Activated T-cell treated with anti-CD3 and anti-CD28 coated beads, Interleukin-2, amount 50 U/mL, for 24 hours (primary cell): ENCODE measurements around the gene NONO.
"Not testable (repeated sequence)": the region's sequence is repeated elsewhere in the genome, so short reads cannot be mapped to it uniquely, and the experiment has no call there.

Experiments
- DNase-seq: peaks from one replicate; pipeline ENCODE4 v3.0.0-alpha.2; 2020
- H3K27ac Mint-ChIP-seq: 2 replicates; pipeline ENCODE4 v1.8.0; 2020; ENCODE audit warnings: mild to moderate bottlenecking, mixed read lengths
- H3K27me3 Mint-ChIP-seq: 2 replicates; pipeline ENCODE4 v1.8.0; 2020; ENCODE audit warnings: mixed read lengths
- H3K36me3 Mint-ChIP-seq: 2 replicates; pipeline ENCODE4 v1.8.0; 2020; ENCODE audit warnings: low read depth, mixed read lengths
- H3K4me1 Mint-ChIP-seq: 2 replicates; pipeline ENCODE4 v1.8.0; 2020; ENCODE audit warnings: low read depth, mixed read lengths
- H3K4me3 Mint-ChIP-seq: 2 replicates; pipeline ENCODE4 v1.8.0; 2020; ENCODE audit warnings: mild to moderate bottlenecking, moderate library complexity, mixed read lengths
- H3K9me3 Mint-ChIP-seq: 2 replicates; pipeline ENCODE4 v1.8.0; 2020; ENCODE audit warnings: mixed read lengths

NONO gene

DNA sequence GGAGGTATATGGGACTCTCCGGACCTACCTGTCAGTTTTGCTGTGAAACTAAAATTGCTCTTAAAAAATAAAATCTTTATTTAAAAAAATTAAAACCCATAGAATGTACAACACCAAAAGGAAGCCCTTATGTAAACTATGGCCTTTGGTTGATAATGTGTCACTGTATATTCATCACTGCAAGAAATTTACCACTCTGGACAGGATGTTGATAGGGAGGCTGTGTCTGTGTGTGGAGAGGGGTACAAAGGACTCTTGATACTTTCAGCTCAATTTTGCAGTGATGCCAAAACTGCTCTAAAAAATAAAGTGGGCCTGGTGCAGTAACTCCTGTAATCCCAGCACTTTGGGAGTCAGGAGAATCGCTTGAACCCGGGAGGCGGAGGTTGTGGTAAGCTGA is 26.6 kb upstream of the NONO start:
- no peaks in the 10 kb centered on the region for H3K9me3 Mint-ChIP-seq
- H3K36me3 Mint-ChIP-seq, result peaks cover 3% of the 10 kb centered on the region
- H3K4me1 Mint-ChIP-seq, result peaks cover 24% of the 10 kb centered on the region
- no peak overlapping the region for H3K27ac Mint-ChIP-seq
- peaks cover 10% of the 10 kb centered on the region for H3K27me3 Mint-ChIP-seq
- DNase-seq, result no peak
- no peak overlapping the region for H3K4me3 Mint-ChIP-seq

DNA sequence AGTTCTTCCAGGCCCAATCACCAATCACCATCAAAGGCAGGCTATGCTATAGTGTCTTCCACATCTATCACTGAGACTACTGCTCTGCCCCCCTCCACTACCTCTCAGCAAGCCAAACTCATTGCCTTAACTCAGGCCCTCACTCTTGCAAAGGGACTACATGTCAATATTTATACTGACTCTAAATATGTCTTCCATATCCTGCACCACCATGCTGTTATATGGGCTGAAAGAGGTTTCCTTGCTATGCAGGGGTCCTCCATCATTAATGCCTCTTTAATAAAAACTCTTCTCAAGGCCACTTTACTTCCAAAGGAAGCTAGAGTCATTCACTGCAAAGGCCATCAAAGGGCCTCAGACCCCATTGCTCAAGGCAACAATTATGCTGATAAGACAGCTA is 14.8 kb upstream of the NONO start:
- not testable (repeated sequence) for H3K36me3 Mint-ChIP-seq, H3K9me3 Mint-ChIP-seq, H3K27ac Mint-ChIP-seq, DNase-seq, H3K4me1 Mint-ChIP-seq, H3K27me3 Mint-ChIP-seq, H3K4me3 Mint-ChIP-seq

DNA sequence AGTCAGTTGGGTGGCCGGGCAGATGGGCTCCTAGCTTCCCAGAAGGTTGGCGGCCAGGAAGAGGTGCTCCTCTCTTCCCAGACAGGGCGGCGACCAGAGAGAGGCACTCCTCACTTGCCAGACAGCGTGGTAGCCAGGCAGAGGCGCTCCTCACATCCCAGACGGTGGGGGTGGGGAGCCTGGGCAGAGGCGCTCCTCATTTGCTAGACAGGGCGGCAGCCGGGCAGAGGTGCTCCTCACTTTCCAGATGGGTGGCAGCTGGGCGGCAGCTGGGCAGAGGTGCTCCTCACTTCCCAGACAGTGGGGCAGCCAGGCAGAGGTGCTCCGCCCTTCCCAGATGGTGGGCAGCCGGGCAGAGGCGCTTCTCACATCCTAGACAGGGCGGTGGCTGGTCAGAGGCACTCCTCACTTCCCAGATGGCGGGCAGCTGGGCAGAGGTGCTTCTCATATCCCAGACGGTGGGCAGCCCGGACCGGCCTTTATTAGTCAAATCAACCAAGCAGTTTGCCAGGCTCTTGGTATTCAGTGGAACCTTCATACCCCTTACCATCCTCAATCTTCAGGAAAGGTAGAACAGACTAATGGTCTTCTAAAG is 13.5 kb upstream of the NONO start:
- no peak overlapping the region for H3K4me3 Mint-ChIP-seq
- no peaks in the 10 kb centered on the region for H3K4me1 Mint-ChIP-seq
- H3K36me3 Mint-ChIP-seq, result no peaks in the 10 kb centered on the region
- no peaks in the 10 kb centered on the region for H3K9me3 Mint-ChIP-seq
- no peaks in the 10 kb centered on the region for H3K27me3 Mint-ChIP-seq
- H3K27ac Mint-ChIP-seq, result no peak overlapping the region
- DNase-seq, result no peak

DNA sequence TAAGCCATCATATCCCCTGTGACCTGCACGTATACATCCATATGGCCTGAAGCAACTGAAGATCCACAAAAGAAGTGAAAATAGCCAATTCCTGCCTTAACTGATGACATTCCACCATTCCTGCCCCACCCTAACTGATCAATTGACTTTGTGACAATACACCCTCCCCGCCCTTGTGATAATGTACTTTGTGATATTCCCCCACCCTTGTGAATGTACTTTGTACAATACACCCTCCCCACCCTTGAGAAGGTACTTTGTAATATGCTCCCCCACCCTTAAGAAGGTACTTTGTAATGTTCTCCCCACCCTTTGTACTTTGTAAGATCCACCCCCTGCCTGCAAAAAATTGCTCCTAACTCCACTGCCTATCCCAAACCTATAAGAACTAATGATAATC is 11.1 kb upstream of the NONO start:
- not testable (repeated sequence) for H3K27ac Mint-ChIP-seq, H3K27me3 Mint-ChIP-seq, H3K4me1 Mint-ChIP-seq, H3K36me3 Mint-ChIP-seq, DNase-seq, H3K9me3 Mint-ChIP-seq, H3K4me3 Mint-ChIP-seq

DNA sequence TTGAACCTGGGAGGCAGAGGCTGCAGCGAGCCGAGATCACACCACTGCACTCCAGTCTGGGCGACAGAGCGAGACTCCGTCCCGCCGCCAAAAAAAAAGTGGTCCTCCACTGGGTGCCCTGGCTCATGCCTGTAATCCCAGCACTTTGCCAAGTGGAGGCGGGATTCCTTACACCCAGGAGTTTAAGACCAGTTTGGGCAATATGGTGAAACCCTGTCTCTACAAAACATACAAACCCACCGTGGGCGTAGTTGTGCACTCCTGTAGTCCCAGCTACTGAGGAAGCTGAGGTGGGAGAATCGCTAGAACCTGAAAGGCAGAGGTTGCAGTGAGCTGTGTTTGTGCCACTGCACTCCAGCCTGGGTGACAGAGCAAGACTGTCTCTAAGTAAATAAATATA is 2.1 kb upstream of the NONO start:
- Mint-ChIP-seq H3K36me3 (peaks cover 27% of the 10 kb centered on the region), H3K27me3 (peaks cover 11% of the 10 kb centered on the region)
- not testable (repeated sequence) for DNase-seq, H3K9me3 Mint-ChIP-seq, H3K27ac Mint-ChIP-seq, H3K4me1 Mint-ChIP-seq, H3K4me3 Mint-ChIP-seq

DNA sequence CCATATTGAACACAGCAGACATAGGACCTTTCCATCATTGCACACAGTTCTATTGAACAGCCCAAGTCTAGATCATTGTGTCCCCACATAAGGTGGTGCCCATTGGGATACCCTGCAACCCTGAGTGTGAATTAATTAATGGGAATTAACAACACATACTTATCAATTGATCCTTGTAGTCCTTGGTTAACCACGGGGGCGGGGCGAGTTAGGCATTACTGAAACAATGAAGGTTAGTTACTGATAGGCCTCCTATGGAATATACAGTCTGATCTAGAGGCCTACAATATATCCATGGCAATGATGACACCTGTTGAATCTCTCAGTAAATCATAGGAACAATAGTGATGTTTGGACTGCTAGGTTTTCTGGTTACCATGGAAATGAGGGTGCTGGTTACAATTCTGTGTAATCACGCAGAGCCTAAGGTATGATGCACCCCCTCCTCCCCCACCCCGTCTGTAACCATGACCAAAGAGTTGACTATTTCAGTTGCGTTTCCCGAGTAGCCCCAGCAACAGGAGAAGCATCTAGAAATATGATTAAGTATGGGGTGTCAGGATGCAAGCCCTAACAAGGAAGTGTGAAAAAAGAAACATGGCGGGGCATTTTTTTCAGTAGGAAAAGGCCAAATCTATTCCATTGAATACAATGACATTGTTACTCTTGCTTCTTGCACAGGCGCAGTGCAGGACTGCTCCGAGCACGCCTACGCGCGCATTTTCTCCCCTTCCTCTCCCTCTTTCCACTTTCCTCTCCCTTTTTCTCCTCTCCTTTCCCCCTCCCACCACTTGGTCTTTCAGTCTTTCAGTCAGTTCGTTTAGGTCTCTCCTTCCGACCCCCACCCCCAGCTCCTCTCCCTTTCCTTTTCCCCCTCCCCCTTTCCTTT is 677 bp upstream of the NONO start:
- peak overlapping the region; percentile 91 for H3K4me3 Mint-ChIP-seq
- peak overlapping the region; percentile 99 for H3K27ac Mint-ChIP-seq
- peaks cover 11% of the 10 kb centered on the region for H3K27me3 Mint-ChIP-seq
- H3K4me1 Mint-ChIP-seq, result peaks cover 11% of the 10 kb centered on the region
- DNase-seq, result peak; percentile 75
- H3K9me3 Mint-ChIP-seq, result no peaks in the 10 kb centered on the region
- H3K36me3 Mint-ChIP-seq, result peaks cover 38% of the 10 kb centered on the region

DNA sequence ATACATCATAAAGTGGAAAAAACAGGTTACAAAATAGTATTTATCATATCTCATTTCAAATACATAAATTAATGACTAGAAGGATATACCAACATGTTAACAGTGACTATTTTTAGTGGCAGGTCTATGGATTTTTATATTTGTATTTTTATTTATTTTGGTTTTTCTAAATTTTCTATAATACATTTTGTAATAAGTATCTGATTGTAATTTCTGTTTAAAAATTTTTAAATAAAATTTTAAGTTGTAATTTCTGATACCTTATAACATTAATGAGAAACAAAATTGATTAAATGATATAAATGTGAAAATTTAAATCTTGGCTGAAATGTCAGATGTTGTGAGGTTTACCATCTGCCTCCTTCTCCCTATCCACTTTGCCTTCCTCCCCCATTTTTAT is 2.5 kb downstream of the NONO start:
- Mint-ChIP-seq H3K9me3 (no peaks in the 10 kb centered on the region), H3K4me1 (peaks cover 18% of the 10 kb centered on the region), H3K27me3 (peaks cover 10% of the 10 kb centered on the region), H3K36me3 (peaks cover 57% of the 10 kb centered on the region), H3K27ac (peak overlapping the region; percentile 55), H3K4me3 (peak overlapping the region; percentile 91)
- DNase-seq, result no peak

DNA sequence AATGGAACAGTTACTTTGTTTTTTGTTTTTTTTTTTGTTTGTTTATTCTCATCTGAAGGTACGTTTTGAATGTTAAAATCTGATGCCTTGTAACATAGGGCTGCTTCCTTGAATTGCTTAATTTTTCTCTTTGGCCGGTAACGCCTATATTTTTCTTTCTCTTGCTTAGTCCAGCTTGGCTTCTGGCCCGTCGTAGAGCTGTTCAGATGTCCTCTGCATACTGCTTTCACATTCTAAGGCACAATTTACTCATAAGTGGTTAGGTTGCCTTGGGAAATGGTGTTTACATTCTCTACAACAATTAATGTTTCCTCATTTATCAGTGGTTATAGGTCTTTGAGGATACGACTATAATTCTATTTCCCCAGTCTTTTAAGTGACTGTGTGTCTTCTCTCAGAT is 7.9 kb downstream of the NONO start:
- H3K4me3 Mint-ChIP-seq, result no peak overlapping the region
- peak overlapping the region; percentile 77 for H3K27ac Mint-ChIP-seq
- H3K4me1 Mint-ChIP-seq, result peaks cover 14% of the 10 kb centered on the region
- no peak for DNase-seq
- H3K36me3 Mint-ChIP-seq, result peaks cover 71% of the 10 kb centered on the region
- H3K9me3 Mint-ChIP-seq, result no peaks in the 10 kb centered on the region
- H3K27me3 Mint-ChIP-seq, result peaks cover 17% of the 10 kb centered on the region

DNA sequence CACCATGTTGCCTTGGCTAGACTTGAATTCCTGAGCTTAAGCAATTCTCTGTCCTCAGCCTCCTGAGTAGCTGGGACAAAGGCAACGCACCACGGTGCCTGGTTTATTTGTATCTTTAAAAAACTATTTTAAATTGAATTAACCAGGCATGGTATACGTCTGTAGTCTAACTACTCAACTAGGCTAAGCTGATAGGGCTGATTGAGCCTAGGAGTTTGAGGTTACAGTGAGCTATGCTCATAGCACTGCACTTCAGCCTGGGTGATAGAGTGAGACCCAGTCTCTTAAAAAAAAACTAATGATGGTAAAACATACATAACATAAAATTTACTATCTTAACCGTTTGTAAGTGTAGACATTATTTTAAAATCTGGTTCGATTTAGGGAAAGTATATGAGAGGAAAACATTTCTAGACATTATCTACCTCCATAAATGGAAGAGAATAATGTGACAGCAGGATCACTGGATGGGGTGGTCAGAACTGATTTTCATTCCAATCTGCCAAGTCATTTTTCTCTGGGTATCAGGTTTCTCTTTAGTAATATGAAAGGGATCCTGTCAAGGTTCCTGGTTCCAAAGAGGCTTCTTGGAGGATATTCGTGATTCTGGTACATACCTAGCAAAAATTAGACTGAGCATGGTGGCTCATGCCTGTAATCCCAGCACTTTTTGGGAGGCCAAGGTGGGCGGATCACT is 9.4 kb downstream of the NONO start:
- Mint-ChIP-seq H3K4me1 (peaks cover 12% of the 10 kb centered on the region), H3K27me3 (peaks cover 19% of the 10 kb centered on the region), H3K4me3 (no peak overlapping the region), H3K9me3 (no peaks in the 10 kb centered on the region), H3K27ac (no peak overlapping the region), H3K36me3 (peaks cover 76% of the 10 kb centered on the region)
- DNase-seq, result no peak

DNA sequence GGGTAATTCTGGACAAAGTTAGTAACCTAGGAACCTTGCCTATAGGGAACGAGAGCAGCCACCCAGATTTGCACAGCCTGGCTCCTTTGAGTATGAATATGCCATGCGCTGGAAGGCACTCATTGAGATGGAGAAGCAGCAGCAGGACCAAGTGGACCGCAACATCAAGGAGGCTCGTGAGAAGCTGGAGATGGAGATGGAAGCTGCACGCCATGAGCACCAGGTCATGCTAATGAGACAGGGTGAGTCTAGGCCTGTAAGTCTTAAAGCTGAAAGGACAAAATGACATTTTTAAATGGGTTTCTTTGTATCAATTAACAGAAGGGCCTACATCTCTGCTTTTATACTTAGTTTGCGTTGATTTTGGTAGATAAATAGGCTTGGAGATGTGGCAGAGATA is 13.4 kb downstream of the NONO start:
- peaks cover 8% of the 10 kb centered on the region for H3K4me1 Mint-ChIP-seq
- no peak for DNase-seq
- H3K9me3 Mint-ChIP-seq, result no peaks in the 10 kb centered on the region
- no peak overlapping the region for H3K27ac Mint-ChIP-seq
- H3K27me3 Mint-ChIP-seq, result peaks cover 21% of the 10 kb centered on the region
- no peak overlapping the region for H3K4me3 Mint-ChIP-seq
- peaks cover 88% of the 10 kb centered on the region for H3K36me3 Mint-ChIP-seq

DNA sequence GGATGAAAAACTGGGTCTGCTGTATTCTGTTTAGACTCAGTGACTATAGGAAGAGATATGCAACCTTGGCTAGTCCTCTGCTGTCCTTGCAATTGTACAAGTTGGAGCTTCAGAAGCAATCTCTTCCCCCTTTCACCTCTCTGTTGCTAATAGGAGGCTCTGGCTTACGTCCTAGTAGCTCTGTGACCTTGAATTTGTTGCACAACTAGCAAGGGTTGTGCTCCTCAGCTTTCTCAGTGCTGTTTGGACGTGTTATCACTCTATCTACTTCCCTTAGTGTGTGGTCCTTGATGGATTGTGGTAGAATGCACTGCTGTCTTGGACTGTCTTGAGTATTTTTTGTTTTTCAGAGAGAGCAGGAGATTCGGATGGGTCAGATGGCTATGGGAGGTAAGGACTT is 14.7 kb downstream of the NONO start:
- peak overlapping the region; percentile 26 for H3K27ac Mint-ChIP-seq
- peaks cover 17% of the 10 kb centered on the region for H3K27me3 Mint-ChIP-seq
- H3K4me1 Mint-ChIP-seq, result peaks cover 19% of the 10 kb centered on the region
- peaks cover 88% of the 10 kb centered on the region for H3K36me3 Mint-ChIP-seq
- H3K9me3 Mint-ChIP-seq, result no peaks in the 10 kb centered on the region
- no peak overlapping the region for H3K4me3 Mint-ChIP-seq
- DNase-seq, result no peak

DNA sequence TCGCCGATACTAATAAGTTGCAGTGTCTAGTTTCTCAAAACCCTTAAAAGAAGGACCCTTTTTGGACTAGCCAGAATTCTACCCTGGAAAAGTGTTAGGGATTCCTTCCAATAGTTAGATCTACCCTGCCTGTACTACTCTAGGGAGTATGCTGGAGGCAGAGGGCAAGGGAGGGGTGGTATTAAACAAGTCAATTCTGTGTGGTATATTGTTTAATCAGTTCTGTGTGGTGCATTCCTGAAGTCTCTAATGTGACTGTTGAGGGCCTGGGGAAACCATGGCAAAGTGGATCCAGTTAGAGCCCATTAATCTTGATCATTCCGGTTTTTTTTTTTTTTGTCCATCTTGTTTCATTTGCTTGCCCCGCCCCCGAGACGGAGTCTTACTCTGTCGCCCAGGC is 16.6 kb downstream of the NONO start:
- H3K4me3 Mint-ChIP-seq, H3K9me3 Mint-ChIP-seq, H3K27ac Mint-ChIP-seq, DNase-seq: not testable (repeated sequence)
- H3K4me1 Mint-ChIP-seq, result peaks cover 19% of the 10 kb centered on the region
- peaks cover 17% of the 10 kb centered on the region for H3K27me3 Mint-ChIP-seq
- peaks cover 90% of the 10 kb centered on the region for H3K36me3 Mint-ChIP-seq

DNA sequence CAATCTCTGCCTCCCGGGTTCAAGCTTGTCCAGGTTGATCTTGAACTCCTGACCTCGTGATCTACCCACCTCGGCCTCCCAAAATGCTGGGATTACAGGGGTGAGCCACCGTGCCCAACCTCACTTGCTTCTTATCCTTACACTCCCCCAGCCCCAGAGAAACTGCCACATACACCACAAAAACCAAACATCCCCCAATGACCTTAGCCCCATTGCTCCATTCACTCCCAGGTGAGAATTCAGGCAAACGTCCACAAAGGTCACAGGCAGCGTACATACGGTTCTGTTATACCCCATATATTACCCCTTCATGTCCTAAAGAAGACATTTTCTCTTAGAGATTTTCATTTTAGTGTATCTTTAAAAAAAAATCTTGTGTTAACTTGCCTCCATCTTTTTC is 17.1 kb downstream of the NONO start:
- H3K27me3 Mint-ChIP-seq, result peaks cover 19% of the 10 kb centered on the region
- not testable (repeated sequence) for DNase-seq, H3K9me3 Mint-ChIP-seq, H3K4me3 Mint-ChIP-seq, H3K27ac Mint-ChIP-seq
- peaks cover 95% of the 10 kb centered on the region for H3K36me3 Mint-ChIP-seq
- peaks cover 19% of the 10 kb centered on the region for H3K4me1 Mint-ChIP-seq

DNA sequence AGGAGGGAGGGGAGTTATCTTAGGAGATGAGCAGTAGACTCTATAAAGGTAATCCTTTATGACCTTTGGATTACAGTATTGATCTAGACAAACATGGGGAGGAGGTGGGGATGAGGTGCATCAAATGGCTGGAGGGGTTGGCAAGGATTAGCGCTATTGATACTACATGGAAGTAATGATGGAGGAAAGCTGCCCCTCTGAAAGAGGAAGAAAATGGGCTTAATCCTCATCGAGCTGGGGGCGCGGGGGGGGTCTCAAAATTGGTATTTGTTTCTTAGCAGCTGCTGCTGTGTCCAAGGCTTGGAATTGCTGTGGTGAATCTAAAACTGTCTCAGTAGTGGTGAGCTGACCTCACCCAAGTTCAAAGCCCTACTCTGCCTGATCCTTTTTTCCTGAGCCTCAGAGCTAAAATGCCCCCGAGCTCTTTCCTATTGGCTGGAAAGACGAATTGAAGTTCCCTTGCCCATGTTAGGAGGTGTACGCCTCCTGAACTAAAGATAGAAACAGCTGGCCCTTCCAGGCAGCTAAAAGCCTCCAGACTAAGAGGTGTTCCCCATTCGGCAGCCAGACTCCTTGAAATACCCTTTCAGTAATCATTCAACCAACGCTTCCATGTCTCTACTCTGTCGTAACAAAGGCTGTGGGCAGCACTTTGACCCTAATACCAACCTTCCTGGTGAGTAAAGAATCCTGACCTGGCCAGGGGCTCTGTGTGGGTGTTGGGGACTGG is 17.9 kb downstream of the NONO start, which contains the start of gene ITGB1BP2:
Gene ITGB1BP2, plus strand, starts transcription at position 556 of the 730 bp plus-strand sequence. Its CDS starts 57 bp downstream, at position 613.
- Mint-ChIP-seq H3K4me3 (no peak within 1 kb of the TSS), H3K36me3 (peaks cover 89% of the 10 kb centered on the region), H3K27me3 (peaks cover 20% of the 10 kb centered on the region), H3K9me3 (no peaks in the 10 kb centered on the region), H3K4me1 (peaks cover 19% of the 10 kb centered on the region), H3K27ac (peak within 1 kb of the TSS; percentile 44)
- DNase-seq, result no peak
